ENCODE measurements around the gene CCR3.
A peak's percentile ranks its signal among the peaks of the same experiment; 100 is the strongest.

CCR3 gene

GRCh38 chr3:46276497-46277099, 34.3 kb downstream of the CCR3 start:
- no peak for DNase-seq

- no peak for DNase-seq
Observed at GRCh38 chr3:46277476-46277875, 35.2 kb downstream of the CCR3 start.

DNA sequence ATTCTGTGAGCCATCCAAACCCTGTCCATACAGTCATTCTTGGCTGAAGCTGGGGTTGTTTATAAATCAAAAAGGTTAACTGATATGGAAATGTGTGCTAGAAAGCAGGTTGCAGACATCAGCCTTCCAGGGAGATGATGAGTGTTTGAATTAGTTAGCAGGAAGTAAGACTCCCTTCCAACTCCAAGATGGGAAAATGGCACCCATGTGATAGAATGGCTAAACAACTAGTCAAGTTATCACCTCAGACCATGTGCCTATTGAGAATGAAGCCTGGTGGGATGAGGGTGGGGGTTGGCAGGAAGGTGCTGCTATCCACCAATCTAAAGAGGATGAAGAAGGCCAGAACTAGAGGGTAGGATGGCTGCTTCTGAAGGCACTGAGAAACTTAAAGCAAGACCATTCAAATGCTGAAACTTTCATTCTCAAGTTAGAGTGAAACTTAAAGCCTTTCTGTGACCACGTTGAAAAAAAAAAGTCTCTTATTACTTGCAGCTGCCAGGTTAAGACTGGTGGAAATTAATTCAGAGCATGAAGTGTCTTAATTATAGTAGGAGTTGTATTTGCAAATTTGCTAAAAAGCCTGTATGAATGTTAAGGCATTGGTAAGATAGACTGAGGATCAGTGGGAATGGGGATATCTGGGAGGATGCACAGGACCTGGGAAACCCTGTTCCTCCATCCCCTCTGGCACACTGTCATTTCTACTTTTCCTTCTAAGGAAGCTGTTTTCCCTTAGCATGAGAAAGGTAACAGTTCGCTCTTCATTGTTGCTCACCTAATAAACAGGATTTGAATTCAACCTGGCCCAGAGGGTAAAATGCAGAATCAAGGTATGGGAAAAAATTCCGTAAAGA, 36.8 kb downstream of the CCR3 start:
- no peak for DNase-seq

DNA sequence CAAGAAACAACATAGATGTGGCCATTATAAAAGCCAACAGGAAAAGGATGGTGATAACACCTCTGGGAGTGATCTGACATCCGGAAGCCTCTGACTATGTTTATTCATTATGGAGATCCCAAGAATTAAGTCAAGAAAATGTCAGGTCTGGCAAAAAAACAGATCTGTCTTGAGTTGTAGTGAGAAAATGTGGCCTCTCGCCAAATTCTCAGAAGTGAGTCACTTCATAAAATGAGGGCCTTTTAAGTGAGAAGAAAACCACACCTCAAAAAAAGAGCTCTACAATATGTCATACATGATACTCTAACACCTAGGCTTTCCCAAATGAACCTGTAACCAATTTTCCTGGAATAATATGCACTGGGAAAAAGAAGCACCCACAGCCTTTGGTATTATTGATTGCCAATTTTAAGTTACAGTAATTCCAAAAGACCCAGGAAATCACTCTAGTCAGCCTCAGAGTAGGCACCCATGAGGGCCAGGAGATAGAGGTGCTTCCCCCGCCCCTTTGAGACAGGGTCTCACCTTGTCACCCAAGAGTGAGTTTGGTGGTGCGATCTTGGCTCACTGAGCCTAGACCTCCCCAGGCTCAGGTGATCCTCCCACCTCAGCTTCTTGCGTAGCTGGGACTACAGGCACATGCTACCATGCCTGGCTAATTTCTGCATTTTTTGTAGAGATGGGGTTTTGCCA, 38.0 kb downstream of the CCR3 start:
- DNase-seq = no peak

- DNase-seq = no peak
Observed at GRCh38 chr3:46281551-46281950, 39.3 kb downstream of the CCR3 start.

DNA sequence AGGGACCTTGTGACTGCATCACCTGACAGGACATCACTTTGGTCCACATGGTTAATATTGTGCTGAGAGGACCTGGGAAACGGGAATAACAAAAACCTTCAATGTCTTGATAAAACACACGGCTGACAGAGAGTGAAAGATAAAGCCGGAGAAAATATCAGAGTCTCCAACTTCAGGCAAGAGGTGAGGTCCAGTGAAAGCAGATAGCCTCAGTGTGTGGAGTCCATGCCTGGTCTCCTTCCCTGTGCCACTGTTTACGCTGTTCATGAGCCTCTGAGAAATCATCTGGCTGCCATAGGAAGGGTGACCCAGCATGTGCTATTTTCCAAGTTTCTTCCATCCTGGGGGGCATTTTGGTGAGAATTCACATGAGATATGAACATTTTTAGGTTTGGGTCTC, 39.8 kb downstream of the CCR3 start:
- no peak for DNase-seq

- no peak for DNase-seq
Observed at GRCh38 chr3:46282696-46283095, 40.4 kb downstream of the CCR3 start.

DNA sequence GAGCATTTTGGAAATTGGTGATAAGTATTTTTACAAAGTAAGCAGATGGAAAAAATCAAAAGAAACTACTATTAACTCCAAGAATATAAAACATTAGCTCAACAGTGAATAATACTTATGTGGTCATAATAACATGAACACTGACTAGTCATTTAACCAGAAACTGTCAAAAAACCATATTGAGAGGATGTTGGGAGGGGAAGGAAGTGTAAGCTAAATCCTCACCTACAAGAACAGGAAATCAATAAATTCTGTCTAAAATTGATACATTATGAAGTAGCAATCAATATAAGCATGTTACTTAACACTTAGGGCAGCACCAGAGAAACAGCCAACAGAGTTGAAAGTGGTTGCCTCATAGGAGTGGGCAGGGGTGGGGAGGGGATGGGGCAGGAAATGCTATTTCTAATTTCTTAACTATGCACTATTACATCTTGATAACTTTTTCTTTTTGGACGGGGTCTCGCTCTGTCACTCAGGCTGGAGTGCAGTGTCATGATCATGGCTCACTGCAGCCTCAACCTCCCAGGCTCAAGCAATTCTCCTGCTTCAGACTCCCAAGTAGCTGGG, 41.7 kb downstream of the CCR3 start:
- DNase-seq = no peak

DNA sequence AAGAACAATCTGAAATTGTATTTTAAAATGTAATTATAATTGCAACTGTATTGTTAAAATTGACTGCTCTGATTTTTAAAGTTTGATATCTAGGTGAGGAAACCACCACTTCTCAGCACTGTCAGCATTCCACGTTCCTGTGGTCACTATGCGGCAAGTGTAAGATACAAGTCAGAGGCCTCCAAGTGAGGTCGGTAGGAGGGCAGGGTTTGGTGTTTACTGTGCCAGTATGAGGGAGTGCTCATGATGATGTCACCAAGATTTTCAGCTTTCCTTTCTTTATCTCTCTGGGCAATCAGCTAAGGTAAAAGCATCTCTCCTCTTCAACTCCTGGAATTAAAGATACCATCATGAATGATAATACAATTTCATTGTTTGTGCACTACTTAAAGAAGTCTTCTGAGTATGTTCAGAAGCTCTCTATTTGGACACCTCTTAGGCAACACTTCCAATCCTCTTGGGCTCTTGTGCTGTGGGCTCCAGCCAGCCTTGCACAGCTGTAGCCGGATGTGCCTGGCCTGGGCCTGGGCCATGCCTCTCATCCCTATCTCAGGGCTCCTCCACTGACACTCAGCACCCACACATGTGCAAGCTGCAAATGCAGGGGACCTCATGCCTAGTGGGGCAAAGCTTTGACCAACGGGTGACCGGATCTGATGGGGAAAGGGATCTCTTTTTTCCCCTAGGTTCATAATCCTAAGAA, 42.9 kb downstream of the CCR3 start:
- DNase-seq = no peak

DNA sequence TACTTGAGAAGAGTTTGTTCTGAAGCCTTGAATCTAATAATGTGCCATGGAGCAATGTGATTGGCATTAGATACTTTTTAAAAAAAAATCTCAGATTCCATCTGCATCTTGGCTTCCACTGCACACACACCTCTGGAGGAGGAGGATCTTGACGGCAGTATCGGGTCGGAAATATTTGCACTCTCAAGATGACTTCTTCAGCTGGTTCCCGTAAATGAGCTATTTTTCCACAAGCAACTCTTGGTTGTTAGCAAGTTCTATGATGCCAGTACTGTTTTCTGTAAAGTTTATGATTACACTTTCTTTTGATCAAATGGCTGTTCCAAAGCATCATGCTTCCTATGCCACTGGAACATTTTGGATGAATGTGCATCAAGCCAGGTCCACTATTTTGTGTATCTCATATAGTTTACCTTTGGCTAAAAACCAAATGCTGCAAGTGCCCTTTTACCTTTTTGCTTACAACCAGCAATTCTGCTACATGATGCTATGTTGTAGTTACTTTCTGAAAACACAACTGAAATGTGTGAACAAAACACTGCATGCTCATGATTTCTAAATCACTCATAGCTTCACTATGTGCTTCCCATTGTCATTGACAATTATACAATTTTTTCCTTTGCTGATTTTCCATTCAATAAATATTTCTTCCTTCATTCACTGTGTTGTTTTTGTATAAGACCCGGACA, 43.8 kb downstream of the CCR3 start:
- DNase-seq = no peak

DNA sequence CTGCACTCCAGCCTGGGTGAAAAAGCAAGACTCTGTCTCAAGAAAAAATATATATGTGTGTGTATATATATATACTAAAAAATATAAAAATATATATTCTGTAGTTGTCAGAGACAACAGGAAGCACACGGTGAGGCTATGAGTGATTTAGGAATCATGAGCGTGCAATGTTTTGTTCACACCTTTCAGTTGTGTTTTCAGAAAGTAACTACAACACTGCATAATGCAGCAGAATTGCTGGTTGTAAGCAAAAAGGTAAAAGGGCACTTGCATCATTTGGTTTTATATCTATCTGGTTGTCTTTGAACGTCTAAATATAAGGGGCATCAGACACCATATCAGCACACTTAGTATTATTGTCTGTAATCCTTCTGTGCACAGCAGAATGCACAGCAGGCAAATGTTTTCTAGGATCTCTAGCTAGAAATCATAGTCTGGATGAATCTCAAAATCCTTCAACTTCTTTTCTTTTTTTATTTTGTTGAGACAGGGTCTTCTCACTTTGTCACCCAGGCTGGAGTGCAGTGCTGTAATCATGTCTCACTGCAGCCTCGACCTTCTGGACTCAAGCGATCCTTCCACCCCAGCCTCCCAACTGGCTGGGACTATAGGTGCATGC, 44.8 kb downstream of the CCR3 start:
- no peak for DNase-seq

GRCh38 chr3:46289551-46289950, 47.3 kb downstream of the CCR3 start:
- DNase-seq = no peak

DNA sequence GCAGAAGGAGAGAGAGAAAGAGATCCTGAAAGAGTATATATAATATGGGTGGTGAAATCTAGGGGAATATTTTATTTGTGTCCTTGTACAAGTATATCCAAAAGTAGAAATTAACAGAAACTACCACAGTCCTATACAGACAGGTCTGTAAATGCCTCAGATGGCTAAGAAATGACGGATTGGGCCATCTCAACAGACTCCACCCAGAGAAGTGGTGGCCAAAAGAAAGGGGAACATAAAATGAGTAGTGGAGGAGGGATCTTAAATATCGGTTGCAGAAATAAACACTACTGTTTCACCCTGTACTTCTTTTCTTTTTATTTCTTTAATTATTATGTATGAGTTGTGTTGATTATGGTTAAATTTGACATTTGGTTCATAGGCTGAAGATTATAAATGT, 47.7 kb downstream of the CCR3 start:
- DNase-seq = no peak

GRCh38 chr3:46291046-46291445, 48.8 kb downstream of the CCR3 start:
- no peak for DNase-seq

- DNase-seq = no peak
Observed at GRCh38 chr3:46293035-46293724, 50.9 kb downstream of the CCR3 start.

GRCh38 chr3:46293991-46294833, 52.0 kb downstream of the CCR3 start:
- no peak for DNase-seq

GRCh38 chr3:46296826-46297225, 54.6 kb downstream of the CCR3 start:
- no peak for DNase-seq

DNA sequence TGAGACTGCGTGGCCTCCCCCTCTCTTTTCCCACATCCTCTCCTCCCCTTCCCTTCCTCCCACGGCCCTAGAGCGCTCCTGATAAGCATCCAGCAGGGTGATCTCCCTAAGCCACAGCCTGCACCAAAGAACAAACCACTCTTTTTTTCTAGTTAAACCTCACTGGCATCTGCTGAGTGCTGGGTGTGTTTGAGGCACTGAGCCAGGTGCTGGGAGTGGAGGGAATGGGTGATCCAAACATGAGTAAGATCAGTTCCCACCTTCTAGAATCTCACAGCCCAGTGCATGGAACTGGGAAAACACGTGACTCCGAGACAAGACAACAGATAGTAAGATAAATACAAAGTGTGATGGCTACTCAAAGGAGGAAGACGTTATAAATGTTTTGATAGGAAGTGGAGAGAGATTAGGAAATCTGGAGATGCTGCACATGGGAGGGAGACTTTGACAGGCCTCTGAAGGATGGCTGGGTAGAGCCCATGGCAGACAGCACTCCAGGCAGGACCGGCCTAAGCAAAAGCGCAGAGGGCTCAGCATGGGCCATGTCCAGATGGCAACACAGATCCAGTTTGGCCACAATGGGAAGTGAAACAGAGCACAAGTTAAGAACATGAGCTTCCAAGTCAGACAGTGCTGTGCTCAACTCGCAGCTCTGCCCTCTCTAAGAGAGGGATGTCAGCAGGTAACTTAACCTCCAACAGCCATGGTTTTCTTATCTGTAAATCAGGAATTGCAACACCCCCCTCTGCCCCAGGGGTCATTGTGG, 55.6 kb downstream of the CCR3 start:
- peak; percentile 21 for DNase-seq

GRCh38 chr3:46298871-46299607, 56.8 kb downstream of the CCR3 start:
- no peak for DNase-seq
